HG02973 (cell line): ENCODE measurements around the gene TMED9.
"Not testable (repeated sequence)": the region's sequence is repeated elsewhere in the genome, so short reads cannot be mapped to it uniquely, and the experiment has no call there.

Source experiments
- ATAC-seq: cut with Tn5 transposase; IDR thresholded peaks from one replicate; pipeline ENCODE4 v1.9.1; 2021; ENCODE audit warnings: moderate library complexity; ENCODE audit not compliant: unreplicated experiment

TMED9 gene

DNA sequence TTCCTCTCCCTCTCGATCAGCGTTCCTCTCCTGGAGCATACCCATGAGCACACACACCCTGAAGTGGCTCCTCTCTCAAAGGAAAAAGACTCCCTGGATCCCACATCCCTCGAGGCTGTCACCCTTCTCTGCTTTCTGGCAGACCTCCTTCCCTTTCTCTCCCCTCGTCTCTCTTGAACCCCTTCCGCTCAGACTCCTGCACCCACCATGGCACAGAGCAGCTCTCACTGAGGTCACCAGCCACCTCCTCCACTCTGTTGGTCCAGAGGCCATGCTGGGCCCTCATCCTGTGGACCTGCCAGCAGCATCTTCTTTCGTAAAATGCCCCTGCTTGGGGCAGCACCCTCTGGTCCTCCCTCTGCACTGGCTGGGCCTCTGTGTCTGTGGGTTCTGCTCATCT, 13.7 kb downstream of the TMED9 start:
- ATAC-seq, result no peak

DNA sequence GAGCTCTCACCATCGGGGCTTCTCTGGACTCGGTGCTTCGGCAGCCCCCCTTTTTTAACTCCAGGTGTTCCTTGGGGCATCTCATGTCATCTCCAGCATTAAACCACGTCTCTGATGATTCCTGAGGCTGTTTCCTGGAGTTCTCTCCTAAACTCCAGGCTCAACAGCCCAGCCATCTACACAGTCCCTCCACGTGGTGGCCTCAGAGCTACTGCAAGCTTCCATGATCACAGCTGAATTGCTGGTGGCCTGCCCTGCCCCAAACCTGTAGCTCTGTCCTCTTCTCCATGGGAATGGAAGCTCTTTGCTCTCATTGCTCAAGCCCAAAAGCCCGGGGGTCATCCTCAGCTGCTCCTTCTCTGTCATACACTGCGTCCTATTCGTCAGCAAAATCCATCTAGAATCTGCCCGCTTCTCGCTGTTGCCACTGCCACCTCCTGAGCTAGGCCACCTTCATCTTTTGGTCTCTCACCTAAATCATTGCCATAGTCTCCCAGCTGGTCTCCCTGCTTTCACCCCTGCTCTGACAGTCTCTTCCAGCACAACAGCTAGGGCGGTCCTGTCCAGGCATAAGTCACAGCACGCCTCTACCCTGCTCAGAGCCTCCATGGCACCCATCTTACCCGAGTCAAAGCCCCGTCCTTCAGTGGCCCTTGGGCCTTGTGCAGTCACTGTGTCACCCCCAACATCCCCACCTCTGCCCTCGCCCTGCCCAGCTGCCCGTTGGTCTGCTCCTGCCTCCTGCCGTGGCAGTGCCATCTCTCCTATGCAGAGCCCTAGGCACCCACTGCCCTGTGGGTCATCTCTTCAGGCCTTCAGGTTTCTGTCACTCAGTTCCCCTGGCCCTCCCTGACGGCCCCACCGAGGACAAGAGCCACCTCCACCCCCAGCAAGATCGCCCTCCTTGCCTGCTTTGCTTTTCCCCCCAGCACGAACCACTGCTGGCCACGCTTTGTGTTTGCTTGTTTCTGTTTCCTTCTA, 14.4 kb downstream of the TMED9 start:
- no peak for ATAC-seq

DNA sequence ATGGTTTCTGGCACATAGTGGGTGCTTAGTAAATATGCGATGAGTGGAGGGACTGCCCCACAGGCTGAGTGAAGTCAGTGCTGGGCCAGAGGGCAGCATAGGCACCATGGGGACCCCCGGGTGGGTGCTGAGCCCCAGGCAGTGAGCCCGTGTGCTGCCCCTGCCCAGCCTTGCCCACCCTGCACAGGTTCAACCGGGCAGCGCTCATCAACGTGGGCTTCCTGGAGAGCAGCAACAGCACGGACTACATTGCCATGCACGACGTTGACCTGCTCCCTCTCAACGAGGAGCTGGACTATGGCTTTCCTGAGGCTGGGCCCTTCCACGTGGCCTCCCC, 15.1 kb downstream of the TMED9 start:
- ATAC-seq, result no peak

DNA sequence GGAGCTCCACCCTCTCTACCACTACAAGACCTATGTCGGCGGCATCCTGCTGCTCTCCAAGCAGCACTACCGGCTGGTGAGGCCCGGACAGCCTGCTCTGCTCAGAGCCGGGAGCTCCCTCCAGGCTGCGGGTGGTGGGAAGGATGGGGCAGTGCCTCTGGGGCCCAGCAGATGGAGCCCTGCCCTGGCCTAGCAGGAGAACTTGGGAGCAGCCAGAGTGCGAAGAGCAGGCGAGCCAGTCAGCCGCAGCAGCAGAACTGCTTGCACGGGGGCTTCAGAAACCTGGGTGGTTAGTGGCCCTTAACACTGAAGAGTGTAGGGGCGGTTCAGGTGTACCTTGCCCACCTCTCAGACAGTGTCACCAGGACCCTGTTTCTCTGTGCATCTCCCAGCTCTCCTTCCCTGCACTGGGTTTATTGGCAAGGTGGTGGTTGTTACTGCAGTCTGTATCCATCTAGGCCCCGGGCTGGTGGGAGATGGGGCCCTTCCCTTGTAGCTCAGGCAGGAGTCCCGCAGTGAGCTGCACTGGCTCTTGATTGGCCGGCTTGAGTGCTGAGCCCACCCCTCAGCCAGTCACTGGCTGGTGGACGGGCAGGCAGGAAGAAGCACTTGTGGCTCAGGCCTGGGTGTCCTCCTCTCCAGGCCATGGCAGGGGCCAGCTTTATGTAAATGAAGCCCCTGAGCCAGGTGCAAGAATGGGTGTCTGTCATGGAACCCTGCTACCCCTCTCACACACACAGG, 15.6 kb downstream of the TMED9 start:
- no peak for ATAC-seq

DNA sequence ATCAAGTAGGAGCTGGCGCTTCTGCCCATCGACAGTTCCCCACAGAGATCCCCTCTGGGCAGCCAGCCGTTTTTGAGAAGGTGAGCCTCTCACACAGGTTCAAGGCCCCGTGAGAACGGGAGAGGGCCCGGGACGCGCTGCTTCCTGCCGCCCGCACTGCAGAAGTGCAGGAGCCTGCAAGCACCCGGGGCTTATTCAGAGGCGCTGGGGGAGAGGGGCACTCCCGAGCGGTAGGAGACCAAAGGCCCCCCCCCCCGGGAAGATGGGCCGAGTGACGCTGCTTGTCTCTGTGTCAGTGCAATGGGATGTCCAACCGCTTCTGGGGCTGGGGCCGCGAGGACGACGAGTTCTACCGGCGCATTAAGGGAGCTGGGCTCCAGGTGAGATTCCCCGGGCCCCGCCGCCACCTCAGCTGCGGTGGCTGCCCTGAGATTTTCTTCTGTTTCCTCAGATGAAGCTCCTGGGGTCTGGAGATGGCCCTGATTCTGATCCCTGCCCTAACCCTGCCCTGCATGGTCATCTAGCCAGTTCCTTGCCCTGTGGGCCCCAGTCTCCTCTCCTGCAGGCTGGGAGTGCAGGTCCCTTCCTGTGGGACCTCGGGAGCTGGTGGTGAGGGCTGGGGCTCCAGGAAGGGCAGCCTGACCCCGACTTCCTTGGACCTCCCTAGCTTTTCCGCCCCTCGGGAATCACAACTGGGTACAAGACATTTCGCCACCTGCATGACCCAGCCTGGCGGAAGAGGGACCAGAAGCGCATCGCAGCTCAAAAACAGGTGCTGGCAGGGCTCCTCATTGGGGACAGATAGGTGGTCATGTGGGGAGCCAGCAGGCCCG, 16.5 kb downstream of the TMED9 start:
- ATAC-seq, result no peak

DNA sequence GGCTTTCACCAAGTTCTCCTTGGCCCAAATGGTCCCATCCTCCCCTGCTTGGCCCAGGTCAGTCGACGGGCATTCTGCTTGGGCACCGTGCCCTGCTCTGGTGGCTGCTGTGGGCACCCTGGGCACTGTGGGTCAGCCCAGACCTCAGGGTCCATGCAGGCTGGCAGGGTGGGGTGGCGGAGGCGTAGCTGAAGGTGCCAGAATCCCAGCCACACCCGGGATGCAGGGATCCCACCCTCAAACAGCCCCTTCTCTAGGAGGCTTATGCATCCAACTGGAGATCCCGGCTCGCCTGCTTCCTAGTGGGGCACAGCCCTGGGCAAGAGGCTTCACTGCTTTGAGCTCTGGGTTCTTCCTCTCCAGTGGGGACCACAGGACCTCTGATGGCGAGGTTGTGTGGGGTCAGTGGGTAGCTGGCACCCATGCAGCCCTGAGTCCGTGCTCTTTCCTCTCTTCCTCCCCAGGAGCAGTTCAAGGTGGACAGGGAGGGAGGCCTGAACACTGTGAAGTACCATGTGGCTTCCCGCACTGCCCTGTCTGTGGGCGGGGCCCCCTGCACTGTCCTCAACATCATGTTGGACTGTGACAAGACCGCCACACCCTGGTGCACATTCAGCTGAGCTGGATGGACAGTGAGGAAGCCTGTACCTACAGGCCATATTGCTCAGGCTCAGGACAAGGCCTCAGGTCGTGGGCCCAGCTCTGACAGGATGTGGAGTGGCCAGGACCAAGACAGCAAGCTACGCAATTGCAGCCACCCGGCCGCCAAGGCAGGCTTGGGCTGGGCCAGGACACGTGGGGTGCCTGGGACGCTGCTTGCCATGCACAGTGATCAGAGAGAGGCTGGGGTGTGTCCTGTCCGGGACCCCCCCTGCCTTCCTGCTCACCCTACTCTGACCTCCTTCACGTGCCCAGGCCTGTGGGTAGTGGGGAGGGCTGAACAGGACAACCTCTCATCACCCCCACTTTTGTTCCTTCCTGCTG, 17.4 kb downstream of the TMED9 start:
- no peak for ATAC-seq

DNA sequence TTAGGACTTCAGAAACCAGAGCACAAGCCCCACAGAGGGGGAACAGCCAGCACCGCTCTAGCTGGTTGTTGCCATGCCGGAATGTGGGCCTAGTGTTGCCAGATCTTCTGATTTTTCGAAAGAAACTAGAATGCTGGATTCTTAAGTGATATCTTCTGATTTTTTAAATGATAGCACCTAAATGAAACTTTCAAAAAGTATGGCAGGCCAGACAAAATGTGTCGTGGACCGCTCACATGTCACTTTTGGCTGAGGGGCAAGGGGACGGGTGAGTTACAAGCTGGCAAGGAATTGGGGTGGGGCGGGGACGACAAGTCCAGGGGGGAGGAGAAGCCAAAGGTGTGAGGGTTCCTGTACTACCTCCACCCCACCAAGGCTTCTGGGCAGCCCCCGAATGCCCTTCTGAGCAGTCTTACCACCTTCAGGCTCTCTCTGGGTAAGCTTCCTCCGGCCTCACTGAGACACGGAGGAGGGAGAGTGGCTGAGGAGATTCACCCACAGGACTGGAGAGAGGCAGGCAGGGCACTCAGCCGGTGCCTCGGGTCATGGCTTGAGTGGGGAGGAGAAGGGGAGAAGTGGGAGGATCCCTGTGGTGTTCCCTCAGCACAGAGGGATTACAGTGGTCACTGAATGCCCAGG, 18.2 kb downstream of the TMED9 start:
- no peak for ATAC-seq

DNA sequence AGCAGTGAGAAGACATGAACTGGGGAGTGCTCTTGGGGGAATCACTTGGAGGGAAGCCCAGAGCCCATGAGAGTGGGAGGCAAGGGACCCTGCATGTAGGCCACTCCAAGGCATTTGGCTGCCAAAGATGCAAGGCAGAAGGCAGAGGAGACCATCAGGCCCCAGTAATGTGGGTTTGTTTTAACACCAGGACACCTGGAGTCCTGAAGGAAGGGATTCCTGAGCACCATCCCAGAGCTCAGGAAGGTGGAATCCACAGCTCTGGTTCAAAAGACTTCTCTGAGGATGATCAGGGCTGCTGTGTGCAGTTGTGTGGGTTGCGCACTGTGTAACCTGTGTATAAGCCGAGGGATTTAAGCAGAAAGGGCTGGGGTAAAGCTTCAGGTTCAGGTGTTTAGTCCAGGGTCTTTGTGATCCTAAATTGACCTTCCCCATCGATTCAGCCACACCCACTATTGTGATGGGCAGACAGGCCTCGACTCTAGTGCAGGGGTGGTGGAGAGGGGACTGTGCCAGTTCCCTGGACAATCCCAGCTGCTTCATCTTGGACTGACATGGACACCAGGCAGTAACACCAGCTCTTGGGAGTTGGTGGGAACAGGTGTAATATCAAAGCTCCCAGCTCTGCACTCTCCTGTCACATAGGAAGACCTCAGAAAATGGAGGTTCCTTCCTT, 18.9 kb downstream of the TMED9 start:
- ATAC-seq, result no peak

DNA sequence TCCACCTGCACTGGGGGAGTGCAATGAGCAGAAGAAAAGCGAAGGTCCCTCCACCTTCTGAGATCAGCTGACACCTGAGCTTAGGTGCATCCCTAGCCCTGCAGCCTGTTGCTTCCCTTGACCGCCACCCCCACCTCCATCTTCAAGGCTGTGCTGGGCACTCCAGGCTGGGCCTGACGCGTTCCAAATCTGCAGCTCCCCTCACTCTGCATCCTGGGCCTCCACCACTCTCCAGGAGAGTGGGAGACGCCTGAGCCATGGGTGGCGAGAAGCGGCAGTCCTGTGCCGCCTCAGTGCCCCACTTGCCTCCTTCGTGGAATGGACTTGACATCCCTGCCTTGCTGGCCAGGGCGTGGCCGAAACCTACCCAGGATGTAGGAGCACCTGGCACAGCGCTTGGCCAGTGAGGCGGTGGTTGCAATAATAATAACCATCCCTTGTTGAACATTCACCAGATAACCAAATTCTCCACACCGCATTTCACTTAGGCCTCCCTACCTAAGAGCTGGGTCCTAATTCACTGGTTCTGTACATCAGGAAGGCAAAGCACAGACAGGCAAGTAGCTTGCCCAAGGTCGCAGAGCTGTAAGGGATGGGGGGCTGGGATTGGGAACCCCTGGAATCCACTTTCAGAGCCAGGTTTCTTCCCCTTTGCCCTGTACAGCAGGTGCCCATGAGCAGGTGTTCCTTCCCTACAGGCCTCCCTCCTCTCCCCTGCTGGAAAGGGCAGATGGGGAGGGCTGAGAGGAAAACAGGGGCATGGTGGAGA, 19.6 kb downstream of the TMED9 start:
- ATAC-seq, result no peak

DNA sequence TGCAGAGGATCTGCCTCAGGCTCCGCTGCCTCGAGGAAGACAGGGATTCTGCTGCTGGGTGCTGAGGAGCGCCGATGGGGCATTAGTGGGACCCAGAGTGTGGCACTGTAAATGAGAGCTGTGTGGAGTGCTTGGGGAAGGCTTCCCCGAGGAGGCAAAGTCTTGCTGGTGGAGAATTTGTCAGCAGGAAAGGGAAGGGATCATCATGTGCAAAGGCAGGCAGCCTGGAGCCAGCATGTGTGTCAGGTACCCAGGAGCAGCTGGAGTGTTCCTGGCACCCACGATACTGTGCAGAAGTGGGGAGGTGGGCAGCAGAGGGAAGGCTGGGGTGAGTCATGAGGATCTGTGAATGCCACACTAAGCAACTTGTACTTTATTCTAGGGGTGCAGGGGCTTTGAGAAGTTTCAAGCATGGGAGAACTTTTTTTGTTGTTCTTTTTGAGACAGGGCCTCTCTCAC, 20.2 kb downstream of the TMED9 start:
- ATAC-seq, result no peak

DNA sequence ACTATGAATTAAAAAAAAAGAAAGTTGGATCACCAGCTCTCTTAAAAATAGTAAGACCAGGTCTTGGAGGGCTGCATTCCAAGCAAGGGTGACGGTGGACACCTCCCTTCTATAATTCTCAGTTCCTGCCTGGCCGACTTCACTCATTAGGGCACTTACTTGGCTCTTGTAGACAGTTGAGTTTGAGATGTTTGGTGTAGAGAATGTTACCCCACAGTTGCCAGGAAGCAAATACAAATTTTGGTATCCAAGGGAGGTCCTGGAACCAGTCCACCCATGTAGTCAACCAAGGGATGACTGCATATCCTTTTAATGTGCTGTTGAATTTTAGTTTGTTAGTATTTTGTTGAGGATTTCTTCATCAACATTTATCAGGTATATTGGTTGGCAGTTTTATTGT, 28.6 kb downstream of the TMED9 start:
- ATAC-seq, result no peak

DNA sequence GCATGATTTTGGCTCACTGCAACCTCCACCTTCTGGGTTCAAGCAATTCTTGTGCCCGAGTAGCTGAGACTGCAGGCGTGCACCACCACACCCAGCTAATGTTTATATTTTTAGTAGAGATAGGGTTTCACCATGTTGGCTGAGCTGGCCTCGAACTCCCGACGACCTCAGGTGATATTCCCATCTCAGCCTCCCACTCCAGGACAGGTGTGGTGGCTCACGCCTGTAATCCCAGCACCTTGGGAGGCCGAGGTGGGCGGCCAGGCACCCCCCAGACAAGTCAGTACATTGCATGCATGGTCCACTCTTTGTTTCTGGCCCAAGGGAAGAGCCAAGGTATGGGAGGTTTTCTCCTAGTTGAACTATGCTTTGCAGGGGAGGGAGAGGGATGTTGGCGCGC, 32.2 kb downstream of the TMED9 start:
- ATAC-seq, result not testable (repeated sequence)

DNA sequence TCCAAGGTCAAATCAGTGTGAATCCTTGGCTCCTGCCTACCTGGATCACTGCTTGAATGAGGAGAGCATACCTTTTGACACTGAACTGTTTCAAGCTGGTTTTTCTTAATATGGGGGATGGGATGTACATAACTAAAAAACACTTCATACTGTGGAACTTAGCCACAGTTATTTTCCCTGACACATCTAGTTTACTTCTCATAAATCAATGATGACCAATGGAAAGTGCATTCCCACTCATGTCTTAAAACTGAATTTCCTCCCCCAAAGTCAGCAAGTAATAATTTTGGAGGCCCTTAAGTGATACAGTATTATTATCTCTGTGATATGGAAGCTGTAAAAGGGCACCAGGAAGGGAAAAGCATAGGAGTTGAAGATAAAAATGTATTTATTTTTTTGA, 38.2 kb downstream of the TMED9 start:
- not testable (repeated sequence) for ATAC-seq

DNA sequence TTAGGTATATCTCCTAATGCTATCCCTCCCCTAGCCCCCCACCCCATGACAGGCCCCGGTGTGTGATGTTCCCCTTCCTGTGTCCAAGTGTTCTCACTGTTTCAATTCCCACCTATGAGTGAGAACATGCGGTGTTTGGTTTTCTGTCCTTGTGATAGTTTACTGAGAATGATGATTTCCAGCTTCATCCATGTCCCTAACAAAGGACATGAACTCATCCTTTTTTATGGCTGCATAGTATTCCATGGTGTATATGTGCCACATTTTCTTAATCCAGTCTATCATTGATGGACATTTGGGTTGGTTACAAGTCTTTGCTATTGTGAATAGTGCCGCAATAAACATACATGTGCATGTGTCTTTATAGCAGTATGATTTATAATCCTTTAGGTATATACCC, 42.9 kb downstream of the TMED9 start:
- not testable (repeated sequence) for ATAC-seq

DNA sequence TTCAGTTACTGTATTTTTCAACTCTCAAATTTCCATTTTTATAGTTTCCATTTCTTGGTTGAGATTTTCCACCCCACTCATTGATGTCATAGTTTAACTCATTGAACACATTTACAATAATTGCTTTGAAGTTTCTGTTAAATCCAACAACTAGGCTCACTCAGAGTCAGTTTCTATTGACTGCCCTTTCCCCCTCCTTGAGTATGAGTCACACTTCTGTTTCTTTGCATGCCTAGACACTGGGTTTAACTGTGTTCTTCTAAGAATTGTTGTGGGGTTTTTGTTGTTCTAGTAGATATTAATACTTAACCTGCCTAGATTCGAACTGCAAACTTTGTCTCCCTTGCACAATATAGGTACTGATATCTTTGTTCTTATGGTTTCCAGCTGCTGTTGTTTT, 53.5 kb downstream of the TMED9 start:
- ATAC-seq, result not testable (repeated sequence)
